ENCODE measurements around the gene ARF6. TPM values are rescaled to one million over a fixed set of nuclear protein-coding genes. Genes with fewer than 3 reads are reported as not detected.

ARF6 gene
- total RNA-seq, 1 donor from 2014 or later, result 165 TPM

DNA sequence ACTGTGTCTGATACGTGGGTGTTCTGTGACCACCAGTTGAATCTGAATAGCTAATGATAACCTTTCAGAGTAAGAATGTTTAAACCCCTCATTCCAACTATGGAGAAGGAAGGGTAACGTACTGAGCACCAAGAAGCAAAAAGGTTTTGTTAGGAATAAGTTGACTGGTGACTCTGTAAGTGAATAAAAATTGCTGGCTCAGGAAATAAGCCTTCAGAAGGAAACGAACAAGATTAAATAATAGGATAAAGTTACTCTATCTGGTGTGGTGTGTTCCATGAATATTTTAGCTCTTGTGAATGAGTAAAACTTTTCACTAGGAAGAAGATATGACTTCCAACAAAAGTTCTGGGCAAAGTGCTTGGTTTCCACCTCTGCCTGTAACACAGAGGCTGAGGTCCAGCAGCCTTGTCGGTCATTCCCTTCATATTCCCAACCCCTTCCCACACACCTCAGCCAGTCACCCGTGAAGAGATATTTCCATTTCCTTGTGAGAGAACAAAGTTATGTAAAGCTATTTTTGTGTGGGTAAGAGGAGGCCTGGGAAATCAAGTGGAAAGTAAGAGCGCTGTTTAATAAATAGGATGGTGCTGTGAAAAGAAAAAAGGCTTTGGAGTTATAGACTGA, 47.1 kb downstream of the ARF6 start:
- H3K36me3 Mint-ChIP-seq (ENCODE audit: low read depth), result peaks cover 46% of the 10 kb centered on the region
- peaks cover 39% of the 10 kb centered on the region for H3K9me3 Mint-ChIP-seq
- no peak overlapping the region for H3K4me3 Mint-ChIP-seq (ENCODE audit: low read depth)
- intact Hi-C loops (cut with micrococcal nuclease), result no loop called here
- no peak overlapping the region for H3K27ac Mint-ChIP-seq
- DNase-seq (ENCODE audit: low spot score), result no peak
- H3K27me3 Mint-ChIP-seq (ENCODE audit: low read depth), result no peaks in the 10 kb centered on the region
- peaks cover 33% of the 10 kb centered on the region for H3K4me1 Mint-ChIP-seq (ENCODE audit: low read depth)

- H3K36me3 Mint-ChIP-seq (ENCODE audit: low read depth), result peaks cover 46% of the 10 kb centered on the region
- peak overlapping the region; percentile 21 for H3K27ac Mint-ChIP-seq
- DNase-seq (ENCODE audit: low spot score), result no peak
- peaks cover 39% of the 10 kb centered on the region for H3K9me3 Mint-ChIP-seq
- no peaks in the 10 kb centered on the region for H3K27me3 Mint-ChIP-seq (ENCODE audit: low read depth)
- H3K4me1 Mint-ChIP-seq (ENCODE audit: low read depth), result peaks cover 42% of the 10 kb centered on the region
- intact Hi-C loops (cut with micrococcal nuclease), result no loop called here
- no peak overlapping the region for H3K4me3 Mint-ChIP-seq (ENCODE audit: low read depth)
Measured at GRCh38 chr14:49940808-49941421, 48.0 kb downstream of the ARF6 start.

DNA sequence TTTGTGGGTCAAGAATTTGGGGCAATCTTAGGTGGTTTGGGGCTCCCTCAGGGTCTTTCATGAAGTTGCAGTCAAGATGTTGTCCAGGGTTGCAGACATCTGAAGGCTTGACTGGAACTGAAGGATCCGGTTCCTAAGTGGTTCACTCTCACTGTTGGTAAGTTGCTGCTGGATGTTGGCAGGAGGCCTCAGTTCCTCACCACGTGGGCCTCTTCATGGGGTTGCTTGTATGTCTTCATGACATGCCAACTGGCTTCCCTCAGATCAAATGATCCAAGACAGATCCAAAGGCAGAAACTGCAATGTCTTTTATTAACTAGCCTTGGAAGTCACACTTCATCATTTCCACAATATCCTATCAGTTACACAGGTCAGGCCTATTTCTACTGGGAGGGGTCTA, 49.2 kb downstream of the ARF6 start:
- intact Hi-C loops (cut with micrococcal nuclease), result no loop called here
- Mint-ChIP-seq H3K36me3 (ENCODE audit: low read depth) (peaks cover 37% of the 10 kb centered on the region), H3K27ac (no peak overlapping the region), H3K9me3 (peaks cover 30% of the 10 kb centered on the region), H3K27me3 (ENCODE audit: low read depth) (no peaks in the 10 kb centered on the region), H3K4me3 (ENCODE audit: low read depth) (no peak overlapping the region), H3K4me1 (ENCODE audit: low read depth) (peaks cover 47% of the 10 kb centered on the region)
- DNase-seq (ENCODE audit: low spot score), result no peak

- no peak for DNase-seq (ENCODE audit: low spot score)
- H3K27me3 Mint-ChIP-seq (ENCODE audit: low read depth), result no peaks in the 10 kb centered on the region
- peaks cover 61% of the 10 kb centered on the region for H3K4me1 Mint-ChIP-seq (ENCODE audit: low read depth)
- intact Hi-C loops (cut with micrococcal nuclease), result no loop called here
- peaks cover 20% of the 10 kb centered on the region for H3K9me3 Mint-ChIP-seq
- H3K36me3 Mint-ChIP-seq (ENCODE audit: low read depth), result peaks cover 21% of the 10 kb centered on the region
- H3K27ac Mint-ChIP-seq, result no peak overlapping the region
- H3K4me3 Mint-ChIP-seq (ENCODE audit: low read depth), result no peak overlapping the region
Measured at GRCh38 chr14:49944501-49944900, 51.6 kb downstream of the ARF6 start.

DNA sequence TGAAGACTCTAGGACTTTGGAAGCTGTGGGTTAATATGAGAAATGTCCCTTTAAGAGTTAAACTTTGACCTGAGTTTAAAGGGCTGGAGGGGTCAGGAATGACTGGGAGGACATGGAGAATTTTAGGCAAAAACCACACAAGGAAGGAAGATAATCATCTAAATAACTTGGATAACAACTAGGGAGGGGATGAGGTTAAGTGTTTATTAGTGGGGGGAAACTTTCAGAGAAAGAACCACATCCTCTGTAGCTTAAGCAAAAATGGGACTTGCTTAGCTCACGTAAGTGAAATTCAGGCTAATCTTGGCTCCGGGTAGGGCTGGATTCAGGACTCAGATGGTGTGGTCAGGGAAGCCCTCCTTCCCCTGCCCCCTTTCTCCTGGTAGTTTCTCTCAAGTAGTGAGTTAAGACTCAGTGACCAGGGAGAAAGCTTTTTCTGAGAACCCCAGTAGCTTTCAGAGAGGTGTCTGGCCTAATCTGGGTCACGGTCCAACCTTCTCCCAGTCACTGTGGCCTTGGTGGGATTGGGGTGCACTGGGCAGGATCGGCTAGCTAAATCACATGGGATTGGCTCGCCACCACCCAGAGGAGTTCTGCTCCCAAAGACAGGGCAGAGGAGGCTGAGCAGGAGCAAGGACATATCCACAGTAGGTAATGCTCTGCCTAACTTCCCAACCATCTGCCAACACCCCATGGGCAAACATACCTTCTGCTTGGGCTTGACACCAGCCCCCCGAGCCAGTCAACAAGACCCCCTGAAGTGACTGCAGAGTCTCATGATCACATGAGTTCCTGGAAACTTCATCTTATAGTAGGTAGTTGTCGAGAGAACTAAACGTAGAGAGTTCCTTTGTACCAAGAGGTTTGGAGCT, 52.8 kb downstream of the ARF6 start:
- peaks cover 18% of the 10 kb centered on the region for H3K9me3 Mint-ChIP-seq
- H3K36me3 Mint-ChIP-seq (ENCODE audit: low read depth), result peaks cover 15% of the 10 kb centered on the region
- H3K27me3 Mint-ChIP-seq (ENCODE audit: low read depth), result no peaks in the 10 kb centered on the region
- peaks cover 56% of the 10 kb centered on the region for H3K4me1 Mint-ChIP-seq (ENCODE audit: low read depth)
- no peak overlapping the region for H3K4me3 Mint-ChIP-seq (ENCODE audit: low read depth)
- peak overlapping the region; percentile 73 for H3K27ac Mint-ChIP-seq
- no peak for DNase-seq (ENCODE audit: low spot score)
- intact Hi-C loops (cut with micrococcal nuclease), result loop anchor here (2.0 to 5.0 kb wide), 4 partner anchors 15 to 53 kb away; no protein-coding TSS in a partner anchor

Other genes starting within 250 kb of the ARF6 start
- 43.4 and 47.2 TPM in 2 replicates for gene POLE2, start 204.9 kb upstream of the ARF6 start, total RNA-seq
- 0.78 and 0.96 TPM in 2 replicates for gene KLHDC1, start 200.0 kb upstream of the ARF6 start, total RNA-seq
- 28.9 and 31.6 TPM in 2 replicates for gene KLHDC2, start 124.9 kb upstream of the ARF6 start, total RNA-seq
- gene NEMF, start 40.3 kb upstream of the ARF6 start, total RNA-seq, result 75.0 and 81.0 TPM in 2 replicates
- gene VCPKMT, start 223.5 kb downstream of the ARF6 start, total RNA-seq, result 9.7 and 10.1 TPM in 2 replicates

Data from activated T-helper 2 cell treated with anti-CD3 and anti-CD28 coated beads, Interferon-gamma antibody, Interleukin-2, Interleukin-4, amounts not matched to agents 10 μg/mL and 5 μg/mL and 100 μg/mL, durations not matched to agents 14 hours and 24 hours and 36 hours (primary cell).